GM12874 (cell line): Measurements from ENCODE around the gene STARD8.

ENCODE experiments used
- CTCF ChIP-seq: IDR thresholded peaks from 2 replicates; pipeline ENCODE4 v1.5.1; 2011; ENCODE audit warnings: low read depth, mild to moderate bottlenecking, control low read depth, low read length, moderate library complexity; ENCODE audit not compliant: insufficient read depth

Gene STARD8

GRCh38 chrX:68717663-68718442, 70.4 kb downstream of the STARD8 start:
- no peak for TF ChIP-seq CTCF

- TF ChIP-seq CTCF, result no peak
Measured at GRCh38 chrX:68718443-68718820, 71.0 kb downstream of the STARD8 start.

GRCh38 chrX:68719181-68719903, 71.9 kb downstream of the STARD8 start:
- TF ChIP-seq CTCF, result no peak

GRCh38 chrX:68719904-68720614, 72.6 kb downstream of the STARD8 start:
- TF ChIP-seq CTCF, result no peak

- TF ChIP-seq CTCF, result no peak
Measured at GRCh38 chrX:68720851-68721250, 73.4 kb downstream of the STARD8 start.

GRCh38 chrX:68721546-68721945, 74.1 kb downstream of the STARD8 start:
- TF ChIP-seq CTCF, result no peak
